HCT116 (cell line): ENCODE measurements around the gene NOP53.

ENCODE experiments used
- CTCF ChIP-seq, 3 experiments: fragments of 200-600 bp in 1 of 3; sonication (generic) in 1 of 3; IDR thresholded peaks in 2 of 3; conservative IDR thresholded peaks in 1 of 3; 2 replicates each; pipeline ENCODE4 v1.5.1; 2012 to 2017; ENCODE audit warnings: low read depth in 2 of 3, low read length in 2 of 3, antibody characterized with exemption in 1 of 3, borderline replicate concordance in 1 of 3, control low read depth in 1 of 3, mild to moderate bottlenecking in 1 of 3, mixed read lengths in 1 of 3, mixed run types in 1 of 3, moderate library complexity in 1 of 3; ENCODE audit not compliant: insufficient read depth in 1 of 3
- EZH2 ChIP-seq: fragments of 200-600 bp; sonication (generic); IDR thresholded peaks from 2 replicates; pipeline ENCODE4 v1.6.1; 2017; ENCODE audit warnings: antibody characterized with exemption, mixed run types
- POLR2A ChIP-seq: IDR thresholded peaks from 2 replicates; pipeline ENCODE4 v1.7.0; 2011; ENCODE audit warnings: borderline replicate concordance; ENCODE audit not compliant: insufficient read depth, insufficient read length; ENCODE audit errors: extremely low read depth

- TF ChIP-seq CTCF (IDR thresholded peaks at IDR 0.05 in 2 of 3, conservative IDR thresholded peaks at IDR 0.05 in 1 of 3; ENCODE audit: borderline replicate concordance in 1 of 3, insufficient read depth in 1 of 3, low read depth in 2 of 3, low read length in 2 of 3) (no peak), POLR2A (no peak), EZH2 (no peak)
These were observed 34.3 kb downstream of the NOP53 start for GRCh38 chr19:47779524-47780214.
